Inferior parietal cortex (tissue), 1 donor: ENCODE results near the gene CETP.
"Not testable (repeated sequence)": the region's sequence is repeated elsewhere in the genome, so short reads cannot be mapped to it uniquely, and the experiment has no call there.

ENCODE experiments used
- DNase-seq: peaks from one replicate; pipeline ENCODE4 v3.0.0-alpha.2; 2016; ENCODE audit errors: extremely low spot score

Gene CETP

GRCh38 chr16:56934599-56935145 is 27.1 kb upstream of the CETP start:
- DNase-seq: not testable (repeated sequence)

- no peak for DNase-seq
These were observed 26.5 kb upstream of the CETP start for GRCh38 chr16:56935201-56935600.

GRCh38 chr16:56936491-56936890 is 25.3 kb upstream of the CETP start:
- DNase-seq: no peak

- no peak for DNase-seq
These were observed 24.8 kb upstream of the CETP start for GRCh38 chr16:56936950-56937349.

GRCh38 chr16:56938664-56939513 is 22.9 kb upstream of the CETP start:
- no peak for DNase-seq

- DNase-seq: no peak
These were observed 21.9 kb upstream of the CETP start for GRCh38 chr16:56939801-56940200.

- DNase-seq: no peak
These were observed 20.7 kb upstream of the CETP start for GRCh38 chr16:56941092-56941491.

GRCh38 chr16:56941856-56942331 is 19.9 kb upstream of the CETP start:
- DNase-seq: no peak

GRCh38 chr16:56943761-56944375 is 17.9 kb upstream of the CETP start:
- DNase-seq: no peak

GRCh38 chr16:56944954-56945839 is 16.6 kb upstream of the CETP start:
- DNase-seq: no peak

- DNase-seq: no peak
These were observed 15.8 kb upstream of the CETP start for GRCh38 chr16:56945847-56946527.

GRCh38 chr16:56946767-56947603 is 14.8 kb upstream of the CETP start:
- no peak for DNase-seq

- DNase-seq: no peak
These were observed 14.2 kb upstream of the CETP start for GRCh38 chr16:56947604-56947995.

GRCh38 chr16:56948234-56948633 is 13.5 kb upstream of the CETP start:
- DNase-seq: no peak

GRCh38 chr16:56950051-56950450 is 11.7 kb upstream of the CETP start:
- DNase-seq: no peak

GRCh38 chr16:56950455-56950854 is 11.3 kb upstream of the CETP start:
- no peak for DNase-seq

- no peak for DNase-seq
These were observed 10.6 kb upstream of the CETP start for GRCh38 chr16:56950881-56951771.

GRCh38 chr16:56953006-56953405 is 8.7 kb upstream of the CETP start:
- no peak for DNase-seq

- DNase-seq: no peak
These were observed 5.7 kb upstream of the CETP start for GRCh38 chr16:56956076-56956475.
